HG03139 (cell line): ENCODE measurements around the gene GSDMA.
"Not testable (repeated sequence)": the region's sequence is repeated elsewhere in the genome, so short reads cannot be mapped to it uniquely, and the experiment has no call there.

Experiments
- ATAC-seq: cut with Tn5 transposase; IDR thresholded peaks from one replicate; pipeline ENCODE4 v1.9.1; 2021; ENCODE audit not compliant: unreplicated experiment

Gene GSDMA

DNA sequence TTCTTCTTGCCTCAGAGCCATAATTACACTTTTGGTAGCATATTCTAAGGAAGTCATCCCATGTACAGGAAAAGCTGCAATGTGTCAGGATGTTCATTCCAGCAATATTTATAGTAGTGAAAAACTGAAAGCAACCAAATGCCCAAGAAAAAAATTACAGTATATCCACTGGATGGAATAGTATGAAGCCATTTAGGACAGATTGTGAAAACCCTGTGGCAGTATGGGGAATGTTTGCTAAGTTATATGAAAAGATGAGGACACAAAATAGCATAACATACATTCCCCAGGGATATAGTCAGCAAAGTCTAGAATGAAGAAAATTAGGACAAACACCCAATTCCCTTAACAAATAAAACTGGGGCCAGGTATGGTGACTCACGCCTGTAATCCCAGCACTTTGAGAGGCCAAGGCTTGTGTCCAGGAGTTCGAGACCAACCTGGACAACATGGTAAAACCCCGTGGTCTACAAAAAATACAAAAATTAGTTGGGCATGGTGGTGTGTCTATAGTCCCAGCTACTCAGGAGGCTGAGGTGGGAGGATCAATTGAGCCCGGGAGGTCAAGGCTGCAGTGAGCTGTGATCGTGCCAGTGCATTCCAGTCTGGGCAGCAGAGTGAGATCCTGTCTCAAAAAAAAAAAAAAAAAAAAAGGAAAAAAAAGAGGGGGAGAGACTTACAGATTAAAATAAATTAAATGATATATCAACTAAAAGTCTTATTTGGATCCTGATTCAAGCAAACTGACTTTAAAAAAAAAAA, 33.0 kb upstream of the GSDMA start:
- no peak for ATAC-seq

- no peak for ATAC-seq
Measured at GRCh38 chr17:39933912-39934311, 28.9 kb upstream of the GSDMA start.

DNA sequence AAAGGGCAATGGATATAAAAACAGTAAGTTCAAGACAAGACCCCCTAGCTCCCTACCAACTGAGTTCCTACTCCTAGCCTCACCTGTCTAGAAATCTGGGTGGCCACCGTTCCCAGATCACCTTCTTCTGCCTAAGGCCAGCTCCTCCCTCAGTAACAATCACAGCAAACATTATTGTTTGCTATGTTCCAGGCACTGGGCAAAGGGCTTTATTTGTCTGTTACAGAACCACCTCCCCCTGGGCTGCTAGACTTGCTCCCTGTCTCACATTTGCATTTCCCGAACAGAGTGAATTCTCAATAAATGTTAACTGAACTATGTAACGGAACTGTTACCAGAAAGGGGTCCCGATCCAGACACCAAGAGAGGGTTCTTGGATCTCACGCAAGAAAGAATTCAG, 28.5 kb upstream of the GSDMA start:
- ATAC-seq, result no peak

- no peak for ATAC-seq
Measured at GRCh38 chr17:39935909-39936308, 26.9 kb upstream of the GSDMA start.

- ATAC-seq, result no peak
Measured at GRCh38 chr17:39937447-39937846, 25.4 kb upstream of the GSDMA start.

- ATAC-seq, result no peak
Measured at GRCh38 chr17:39938140-39938869, 24.5 kb upstream of the GSDMA start.

GRCh38 chr17:39939106-39939505, 23.7 kb upstream of the GSDMA start:
- no peak for ATAC-seq

GRCh38 chr17:39939588-39940419, 23.0 kb upstream of the GSDMA start:
- no peak for ATAC-seq

DNA sequence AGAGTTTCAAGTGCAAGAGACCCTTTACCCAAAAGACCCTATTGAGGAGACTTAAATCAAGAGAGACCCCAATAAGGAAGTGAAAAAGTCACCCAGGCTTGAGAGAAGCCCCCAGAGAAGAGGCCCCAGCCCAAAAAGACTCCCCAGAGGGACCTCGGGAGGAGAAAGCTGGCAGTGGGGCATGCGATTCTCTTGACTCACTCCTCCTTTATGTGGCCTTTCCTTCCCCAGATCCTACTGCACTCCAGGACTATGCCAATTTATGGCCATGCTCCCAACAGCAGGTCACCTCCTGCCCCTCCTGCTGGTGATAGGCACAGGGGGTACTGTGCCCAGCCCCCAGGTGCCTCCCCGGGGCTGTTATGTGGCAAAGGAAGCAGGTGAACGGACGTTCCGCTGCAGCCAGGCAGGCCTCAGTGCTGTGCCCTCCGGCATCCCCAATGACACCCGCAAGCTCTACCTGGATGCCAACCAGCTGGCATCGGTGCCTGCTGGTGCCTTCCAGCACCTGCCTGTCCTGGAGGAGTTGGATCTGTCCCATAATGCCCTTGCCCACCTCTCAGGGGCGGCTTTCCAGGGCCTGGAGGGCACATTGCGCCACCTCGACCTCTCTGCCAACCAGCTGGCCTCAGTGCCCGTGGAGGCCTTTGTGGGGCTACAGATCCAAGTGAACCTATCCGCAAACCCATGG, 19.0 kb upstream of the GSDMA start:
- ATAC-seq, result no peak

DNA sequence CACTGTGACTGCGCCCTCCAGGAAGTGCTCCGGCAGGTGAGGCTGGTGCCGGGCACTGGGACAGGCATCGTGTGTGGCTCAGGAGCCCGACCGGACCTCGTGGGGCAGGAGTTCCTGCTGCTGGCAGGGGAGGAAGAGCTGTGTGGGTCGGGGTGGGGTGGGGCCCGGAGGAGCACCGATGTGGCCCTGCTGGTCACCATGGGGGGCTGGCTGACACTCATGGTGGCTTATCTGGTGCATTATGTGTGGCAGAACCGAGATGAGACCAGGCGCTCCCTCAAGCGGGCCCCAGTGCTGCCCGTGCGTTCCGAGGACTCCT, 18.5 kb upstream of the GSDMA start:
- ATAC-seq, result no peak

DNA sequence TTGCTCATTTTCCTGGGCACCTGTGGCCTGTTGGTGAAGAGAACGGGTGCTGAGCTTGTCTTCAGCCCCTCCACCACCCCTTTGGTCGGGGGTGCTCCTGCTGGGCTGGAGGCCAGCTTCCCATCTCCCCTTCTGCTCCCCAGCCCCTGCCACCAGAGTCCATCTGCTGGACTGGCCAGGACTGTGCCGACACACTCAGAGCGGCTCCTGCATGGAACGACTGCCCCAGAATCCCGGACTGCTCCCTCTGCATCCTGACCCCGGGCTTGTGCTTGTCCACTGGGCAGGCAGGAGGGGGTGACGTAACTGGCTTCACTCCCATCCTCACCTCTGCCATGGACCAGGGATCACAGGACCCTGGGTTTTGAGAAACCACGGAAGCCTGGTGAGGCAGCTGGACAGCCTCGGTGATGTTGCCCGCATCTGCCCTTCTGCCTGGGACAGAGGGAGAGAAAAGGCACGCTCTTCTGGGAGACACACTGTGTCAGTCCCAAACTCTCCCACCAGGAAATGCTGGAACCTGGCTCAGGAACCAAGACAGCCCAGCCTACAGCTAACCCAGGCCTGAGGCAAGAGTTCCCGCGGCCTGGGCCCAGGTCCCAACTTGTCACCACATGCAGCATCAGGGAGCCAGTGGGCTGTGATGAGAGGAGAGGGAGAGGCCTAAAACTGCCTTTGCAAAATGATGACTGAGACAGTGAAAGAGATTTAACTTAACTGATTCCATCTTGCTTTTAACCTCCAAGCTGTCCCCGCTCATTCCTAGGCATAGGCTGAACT, 16.1 kb upstream of the GSDMA start:
- no peak for ATAC-seq

- ATAC-seq, result not testable (repeated sequence)
Measured at GRCh38 chr17:39948489-39948828, 14.3 kb upstream of the GSDMA start.

DNA sequence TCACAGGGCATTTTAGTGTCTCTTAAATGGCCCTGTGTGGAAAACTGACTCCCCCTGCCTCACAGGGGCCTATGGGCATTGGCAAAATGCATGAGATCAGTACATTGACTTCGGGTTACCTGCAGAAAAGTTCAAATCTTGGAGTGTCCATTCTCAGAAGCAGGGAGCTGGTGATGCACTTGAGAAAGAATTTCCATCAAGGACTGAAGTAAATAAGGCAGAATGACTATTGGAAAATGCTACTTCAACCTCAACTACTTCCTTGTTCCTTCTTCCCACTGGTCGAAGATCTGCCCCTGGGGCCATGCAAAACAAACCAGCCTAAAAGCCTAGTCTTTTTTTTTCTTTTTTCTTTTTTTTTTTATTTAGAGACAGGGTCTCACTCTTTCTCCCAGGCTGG, 13.8 kb upstream of the GSDMA start:
- no peak for ATAC-seq

DNA sequence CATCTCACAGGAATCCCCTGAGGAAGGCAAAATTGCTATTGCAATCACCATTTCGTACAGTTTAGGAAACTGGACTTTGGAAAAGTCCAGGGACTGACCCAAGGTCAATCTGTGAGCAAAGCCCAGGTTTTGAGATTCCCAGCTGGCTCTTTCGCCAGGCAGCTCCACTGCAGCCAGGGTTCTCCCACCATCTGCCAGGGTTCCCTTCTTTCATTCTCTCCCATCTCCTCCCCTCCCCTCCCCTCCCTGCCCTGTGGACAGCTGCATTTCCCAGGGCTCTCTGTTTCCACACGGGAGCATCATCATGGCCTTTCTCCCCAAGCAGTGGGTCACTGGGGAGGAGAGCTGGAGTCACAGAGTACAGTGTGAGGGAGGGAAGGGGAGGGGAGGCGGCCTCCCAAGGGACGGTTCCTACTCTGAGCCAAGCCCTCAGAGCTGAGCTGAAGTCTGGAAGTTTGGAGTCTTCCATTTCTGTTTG, 11.9 kb upstream of the GSDMA start:
- no peak for ATAC-seq

GRCh38 chr17:39951924-39952679, 10.7 kb upstream of the GSDMA start:
- ATAC-seq, result no peak

DNA sequence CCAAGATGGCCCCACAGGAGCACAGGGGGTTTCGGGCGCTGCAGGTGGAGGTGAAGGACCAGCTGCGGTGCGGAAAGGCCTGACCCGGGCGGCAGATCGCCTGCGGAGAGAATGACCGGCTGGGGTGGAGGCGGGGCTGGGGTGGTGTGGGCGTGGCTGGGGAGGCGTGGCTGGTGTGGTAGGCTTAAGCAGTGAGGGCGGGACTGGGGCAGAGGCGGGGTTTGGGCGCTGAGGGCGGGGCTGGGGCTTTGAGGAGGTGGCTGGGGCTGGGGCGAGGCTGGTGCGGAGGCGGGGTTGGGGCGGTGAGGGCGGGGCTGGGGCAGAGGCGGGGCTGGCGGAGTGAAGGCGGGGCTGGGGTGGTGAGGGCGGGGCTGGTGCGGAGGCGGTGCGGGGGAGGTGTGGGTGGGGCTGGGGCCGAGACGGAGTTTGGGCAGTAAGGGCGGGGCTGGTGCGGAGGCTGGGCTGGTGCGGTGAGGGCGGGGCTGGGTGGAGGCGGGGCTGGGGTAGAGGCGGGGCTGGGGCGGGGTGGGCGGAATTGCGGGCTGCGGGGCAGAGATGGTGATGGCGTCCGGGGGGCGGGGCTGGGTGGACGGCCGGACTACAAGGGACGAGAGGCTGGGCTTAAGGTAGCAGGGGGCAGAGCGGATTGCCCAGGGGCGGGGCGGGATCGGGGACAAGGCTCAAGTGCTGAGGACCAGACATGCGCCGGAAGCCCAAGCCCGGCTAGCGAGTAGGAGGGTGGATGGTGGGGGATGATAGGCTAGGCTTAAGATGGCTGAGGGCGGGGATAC, 9.9 kb upstream of the GSDMA start:
- peak; percentile 67 for ATAC-seq

- ATAC-seq, result no peak
Measured at GRCh38 chr17:39953471-39953888, 9.3 kb upstream of the GSDMA start.

GRCh38 chr17:39954876-39955275, 7.9 kb upstream of the GSDMA start:
- no peak for ATAC-seq

GRCh38 chr17:39955726-39956225, 7.0 kb upstream of the GSDMA start:
- ATAC-seq, result no peak
